HT-29 (cell line): ENCODE measurements around the gene NMD3. TPM values are rescaled to one million over a fixed set of nuclear protein-coding genes. Genes with fewer than 3 reads are reported as not detected.
"Not testable (repeated sequence)": the region's sequence is repeated elsewhere in the genome, so short reads cannot be mapped to it uniquely, and the experiment has no call there.

ENCODE experiments used
- DNase-seq: peaks from one replicate; pipeline ENCODE4 v3.0.0-alpha.2; 2015; ENCODE audit warnings: low spot score
- total RNA-seq: library from RNA; depleted of rRNA; stranded (reverse); fragments of >200 nt; shearing (Covaris generic); gene quantifications from 2 replicates; pipeline ENCODE4 v1.2.3, GENCODE V29; 2014; rRNA removed

The NMD3 gene
- 29.3 and 30.9 TPM in 2 replicates for total RNA-seq

DNA sequence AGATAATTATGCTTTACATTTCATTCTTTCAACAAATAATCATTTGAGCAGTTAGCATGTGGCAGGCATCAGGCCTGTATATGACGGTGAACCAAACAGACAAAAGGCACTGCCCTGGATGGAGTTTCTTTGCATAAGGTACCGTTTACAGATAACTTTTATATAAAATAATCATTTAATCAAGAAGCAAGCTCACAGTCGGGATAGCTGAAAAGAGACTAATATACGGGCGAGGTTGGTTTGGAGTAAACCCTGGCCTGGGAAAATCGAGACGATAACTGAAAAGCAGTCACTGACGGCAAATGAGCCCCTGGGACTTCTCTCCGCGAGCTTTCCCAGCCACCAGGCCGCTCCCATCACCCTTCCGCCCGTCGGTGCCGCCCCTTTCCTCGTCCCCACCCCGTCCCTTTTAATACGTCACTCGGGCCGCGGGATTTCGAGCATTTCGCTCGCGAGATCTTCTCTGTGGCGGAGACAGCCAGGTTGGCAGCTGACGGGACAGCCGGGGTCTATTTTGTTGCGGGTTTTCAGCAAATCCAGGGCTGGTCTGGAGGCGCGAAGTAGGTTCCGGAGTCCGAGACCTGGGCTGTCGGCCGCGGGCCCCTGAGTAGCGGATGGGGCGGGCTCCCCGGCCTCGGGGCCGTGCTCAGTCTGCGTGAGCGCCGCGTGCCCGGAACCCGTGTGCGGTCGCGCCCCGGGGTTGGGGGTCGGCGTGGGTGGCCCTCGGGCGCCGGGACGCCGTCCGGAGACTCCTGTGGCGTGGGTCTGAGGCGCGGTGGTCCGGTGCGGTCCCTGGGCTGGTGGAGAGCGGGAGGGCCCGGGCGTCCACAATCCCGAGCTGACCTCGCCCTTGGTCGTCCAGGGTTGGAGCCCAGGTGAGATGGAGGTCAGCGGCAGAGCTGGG is at the start of gene NMD3:
Gene NMD3, plus strand, starts transcription at position 462 of the 904 bp plus-strand sequence. CDS start 703 bp downstream, outside the sequence.
- peak; percentile 93 for DNase-seq

GRCh38 chr3:161171639-161172552 is 49.2 kb upstream of the NMD3 start:
- peak; percentile 56 for DNase-seq

- no peak for DNase-seq
Observed at GRCh38 chr3:161175506-161175905, 45.6 kb upstream of the NMD3 start.

DNA sequence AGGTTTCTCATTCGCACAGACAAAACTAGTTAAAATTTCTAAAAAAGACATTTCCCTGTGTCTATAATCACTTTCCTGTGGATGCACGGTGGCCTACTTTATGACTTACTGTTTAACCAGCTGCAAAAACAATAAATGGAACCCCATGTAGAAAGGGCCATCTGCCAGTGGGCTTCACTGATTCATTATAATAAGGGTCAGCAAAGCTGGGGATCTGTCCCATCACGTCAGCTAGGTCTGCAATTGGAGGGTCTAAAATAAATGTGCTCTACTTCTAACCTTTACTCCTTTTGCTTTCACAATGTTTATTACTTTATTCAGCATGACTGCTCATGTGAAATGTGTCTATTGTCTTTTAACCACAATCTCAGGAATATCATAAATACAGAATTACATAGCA is 43.1 kb upstream of the NMD3 start:
- DNase-seq = no peak

DNA sequence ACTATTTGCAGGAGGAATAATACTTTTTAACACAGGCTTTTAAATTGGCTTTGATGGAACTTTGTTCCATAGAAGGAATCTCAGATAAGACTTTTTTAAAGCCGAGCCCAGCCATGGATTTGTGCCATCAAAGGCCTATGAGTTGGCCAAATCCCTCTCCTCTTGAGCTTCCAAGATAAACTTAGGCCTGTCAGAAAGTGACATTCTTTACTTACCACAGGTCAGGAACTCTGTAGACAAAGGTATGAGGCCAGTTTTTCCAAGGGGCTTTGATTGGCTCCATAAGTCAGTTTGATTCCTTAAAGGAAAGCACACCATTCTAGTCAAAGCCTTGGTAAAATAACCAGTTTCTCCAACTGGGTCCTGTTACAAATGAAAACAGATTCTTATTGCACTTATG is 39.7 kb upstream of the NMD3 start:
- not testable (repeated sequence) for DNase-seq

DNA sequence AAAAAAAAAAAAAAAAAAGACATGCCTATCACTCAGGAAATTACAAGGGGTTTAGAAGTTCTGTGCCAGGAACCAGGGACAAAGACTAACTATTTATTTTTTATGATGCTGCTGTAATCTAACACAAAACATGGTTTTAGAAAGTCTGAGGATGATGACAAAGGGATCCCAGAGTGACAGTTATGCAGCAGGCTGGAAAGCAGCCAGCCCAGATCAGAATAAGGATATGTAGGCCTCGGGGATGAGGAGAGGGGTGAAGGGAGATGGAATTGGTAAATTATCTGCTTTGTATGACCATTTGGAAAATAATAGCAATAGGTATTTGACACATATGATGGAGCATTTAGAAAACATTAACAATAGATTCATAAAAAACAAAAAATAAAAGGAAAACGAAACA is 34.1 kb upstream of the NMD3 start:
- no peak for DNase-seq

- no peak for DNase-seq
Observed at GRCh38 chr3:161197855-161198850, 23.0 kb upstream of the NMD3 start.

- no peak for DNase-seq
Observed at GRCh38 chr3:161199926-161200325, 21.2 kb upstream of the NMD3 start.

GRCh38 chr3:161203485-161204098 is 17.5 kb upstream of the NMD3 start:
- DNase-seq = no peak

- DNase-seq = no peak
Observed at GRCh38 chr3:161208931-161209330, 12.2 kb upstream of the NMD3 start.

DNA sequence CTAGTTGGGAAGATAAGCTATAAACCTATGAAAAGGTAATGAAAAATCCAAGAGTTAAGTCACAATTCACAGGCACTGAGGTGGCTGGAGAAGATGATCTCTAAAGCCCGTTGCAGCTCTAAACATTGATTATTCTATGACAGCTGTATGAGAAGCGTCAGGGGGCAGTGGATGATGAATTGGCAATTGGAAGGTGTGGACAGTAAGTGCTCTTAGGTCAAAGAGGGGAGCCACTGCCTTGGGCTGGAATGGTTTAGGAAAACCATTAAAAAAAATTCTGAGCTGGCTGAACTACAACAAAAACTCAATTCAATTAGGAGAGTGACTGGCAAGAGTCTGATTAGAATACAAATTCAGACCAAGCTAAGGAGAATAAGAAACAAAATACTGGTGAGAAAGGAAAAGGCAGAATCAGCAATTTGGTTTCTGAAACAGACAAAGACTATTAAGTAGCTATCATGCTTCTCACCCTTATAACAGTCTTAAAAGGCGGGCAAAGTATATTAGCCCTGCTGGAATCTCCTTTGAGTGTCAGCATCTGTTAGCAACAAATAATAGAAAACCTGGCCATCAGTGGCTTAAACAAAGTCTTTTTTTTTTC is 8.8 kb upstream of the NMD3 start:
- no peak for DNase-seq

DNA sequence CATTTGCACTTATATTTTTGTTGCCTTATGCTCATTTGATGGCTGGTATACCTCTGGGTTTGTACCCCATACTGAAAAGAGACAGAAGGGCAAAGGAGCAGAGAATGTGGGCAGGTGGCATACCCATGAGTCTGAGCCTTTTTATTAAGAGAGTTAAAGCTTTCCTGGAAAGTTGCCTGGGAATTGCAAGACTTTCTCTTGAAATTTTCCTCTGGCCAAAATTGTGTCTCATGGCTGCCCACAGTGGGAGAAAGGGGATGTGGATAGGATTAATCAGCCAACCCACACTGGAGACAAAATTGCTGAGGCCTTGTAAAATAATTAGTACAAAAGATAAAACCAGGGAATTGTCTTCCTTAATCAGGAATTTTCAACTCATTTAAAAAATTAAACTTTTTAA is 8.2 kb upstream of the NMD3 start:
- DNase-seq = no peak

GRCh38 chr3:161213644-161214043 is 7.5 kb upstream of the NMD3 start:
- no peak for DNase-seq

DNA sequence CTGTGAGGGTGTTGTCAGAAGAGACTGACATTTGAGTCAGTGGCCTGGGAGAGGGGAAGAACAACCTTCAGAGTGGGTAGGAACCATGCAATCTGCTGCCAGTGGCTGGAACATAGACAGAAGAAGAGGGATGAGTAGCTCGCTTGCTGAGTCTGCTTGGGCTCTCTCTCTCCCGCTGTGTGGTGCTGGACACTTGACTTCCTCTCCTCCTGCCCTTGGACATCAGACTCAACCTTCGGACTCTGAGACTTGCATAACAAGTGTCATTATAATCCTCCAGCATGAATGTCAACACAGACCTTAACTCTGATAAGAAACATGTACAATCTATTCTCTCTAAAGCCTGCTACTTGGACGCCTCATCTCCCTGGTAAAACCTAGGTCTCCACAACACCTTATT is 5.9 kb upstream of the NMD3 start:
- no peak for DNase-seq

- peak; percentile 21 for DNase-seq
Observed at GRCh38 chr3:161217496-161217895, 3.6 kb upstream of the NMD3 start.

DNA sequence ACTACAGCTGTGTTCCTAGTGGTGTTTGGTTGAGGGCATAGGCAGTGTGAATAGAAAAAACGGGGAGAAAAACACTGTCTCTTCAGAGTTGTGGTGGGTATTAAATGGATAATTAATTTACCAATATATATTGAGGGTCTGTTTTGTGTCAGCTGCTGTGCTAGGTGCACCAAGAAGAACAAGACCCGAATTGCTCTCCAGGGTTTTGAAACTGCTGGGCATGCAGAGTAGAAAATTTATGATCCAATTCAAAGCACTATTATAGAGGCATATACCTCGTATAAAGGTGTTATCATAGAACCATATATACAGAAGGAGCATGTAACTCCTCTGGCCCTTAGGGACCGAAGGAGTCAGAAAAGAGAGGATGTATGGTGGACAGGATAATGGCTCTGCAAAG is 1.6 kb upstream of the NMD3 start:
- no peak for DNase-seq

GRCh38 chr3:161221806-161222600 is 892 bp downstream of the NMD3 start:
- DNase-seq = peak; percentile 41

DNA sequence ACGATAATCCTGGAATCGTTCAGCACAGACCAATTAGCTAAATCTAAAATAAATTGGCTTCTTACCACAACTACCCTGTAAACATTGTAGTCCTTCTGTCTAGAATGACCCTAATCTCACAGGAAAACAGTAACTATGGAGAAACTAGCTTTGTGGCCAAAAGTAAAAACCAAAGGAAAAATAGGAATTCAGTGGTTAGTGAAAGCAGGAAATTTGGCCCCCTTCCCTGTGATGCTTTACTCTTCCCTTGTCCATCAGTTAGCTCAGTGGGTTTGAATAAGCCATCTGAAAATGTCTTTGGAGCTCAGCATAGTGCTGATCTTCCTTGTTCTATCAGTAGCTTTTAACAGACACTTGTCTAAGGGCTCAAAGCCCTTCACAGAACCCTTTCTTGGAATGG is 1.6 kb downstream of the NMD3 start:
- peak; percentile 41 for DNase-seq

DNA sequence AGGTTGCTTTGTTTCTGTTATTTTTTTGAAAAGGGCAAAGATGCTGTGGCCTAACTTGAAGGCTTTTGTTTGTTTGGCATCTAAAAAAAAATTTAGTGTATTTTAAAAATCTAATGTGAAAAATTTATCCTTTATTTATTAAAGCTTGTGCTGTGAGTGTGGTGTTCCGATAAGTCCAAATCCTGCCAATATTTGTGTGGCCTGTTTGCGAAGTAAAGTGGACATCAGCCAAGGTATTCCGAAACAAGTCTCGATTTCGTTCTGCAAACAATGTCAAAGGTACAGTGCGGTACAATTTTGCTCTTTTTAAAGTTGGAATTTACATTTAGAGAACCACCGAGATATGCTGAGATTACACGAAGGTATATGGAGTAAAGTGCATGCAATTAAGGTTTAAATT is 3.7 kb downstream of the NMD3 start:
- no peak for DNase-seq
